Ishikawa (cell line): ENCODE results near the gene RER1.

Experiments
- CEBPB ChIP-seq: IDR thresholded peaks from 2 replicates; pipeline ENCODE4 v1.6.1; 2012
- CREB1 ChIP-seq: IDR thresholded peaks from 2 replicates; pipeline ENCODE4 v1.6.1; 2012; ENCODE audit warnings: low read depth
- EGR1 ChIP-seq: IDR thresholded peaks from 2 replicates; pipeline ENCODE4 v1.6.1; 2012
- EP300 ChIP-seq: IDR thresholded peaks from 2 replicates; pipeline ENCODE4 v1.6.1; 2012; ENCODE audit warnings: borderline replicate concordance
- FOXM1 ChIP-seq: IDR thresholded peaks from 2 replicates; pipeline ENCODE4 v1.6.1; 2012; ENCODE audit warnings: low read depth, borderline replicate concordance
- NFIC ChIP-seq: IDR thresholded peaks from 2 replicates; pipeline ENCODE4 v1.6.1; 2012
- RAD21 ChIP-seq: IDR thresholded peaks from 2 replicates; pipeline ENCODE4 v1.6.1; 2012; ENCODE audit warnings: low read depth
- TAF1 ChIP-seq: IDR thresholded peaks from 2 replicates; pipeline ENCODE4 v1.6.1; 2012; ENCODE audit warnings: low read depth, mild to moderate bottlenecking
- TCF12 ChIP-seq: IDR thresholded peaks from 2 replicates; pipeline ENCODE4 v1.6.1; 2012; ENCODE audit warnings: low read depth
- TEAD4 ChIP-seq: IDR thresholded peaks from 2 replicates; pipeline ENCODE4 v1.6.1; 2012
- YY1 ChIP-seq: IDR thresholded peaks from 2 replicates; pipeline ENCODE4 v1.6.1; 2012; ENCODE audit warnings: low read depth
- ZBTB7A ChIP-seq: IDR thresholded peaks from 2 replicates; pipeline ENCODE4 v1.6.1; 2012; ENCODE audit warnings: low read depth
- TF ChIP-seq, protein P1 (sequence below): IDR thresholded peaks from 2 replicates; pipeline ENCODE4 v1.6.1; 2012
- TF ChIP-seq, protein P2 (sequence below): IDR thresholded peaks from 2 replicates; pipeline ENCODE4 v1.6.1; 2012
- TF ChIP-seq, protein P3 (sequence below): IDR thresholded peaks from 2 replicates; pipeline ENCODE4 v1.6.1; 2012; ENCODE audit warnings: low read depth, mild to moderate bottlenecking

The RER1 gene

DNA sequence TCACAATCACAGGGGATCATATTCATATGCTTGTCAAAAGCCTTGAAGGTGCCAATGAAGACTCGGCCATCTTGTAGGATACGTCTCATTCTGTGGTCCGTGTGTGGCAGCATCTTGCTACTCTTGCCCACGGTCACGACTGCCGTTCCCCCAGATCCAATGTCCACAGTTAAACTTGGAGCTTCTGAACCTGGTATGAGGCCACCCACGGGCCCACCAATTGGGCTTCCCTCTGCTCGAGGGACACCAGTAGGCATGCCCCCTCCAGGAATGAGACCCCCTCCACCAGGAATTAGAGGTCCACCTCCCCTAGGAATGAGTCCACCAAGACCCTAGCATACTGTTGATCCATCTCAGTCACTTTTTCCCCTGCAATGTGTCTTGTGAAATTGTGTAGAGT is 39.9 kb upstream of the RER1 start:
- TF ChIP-seq, protein P1, sequence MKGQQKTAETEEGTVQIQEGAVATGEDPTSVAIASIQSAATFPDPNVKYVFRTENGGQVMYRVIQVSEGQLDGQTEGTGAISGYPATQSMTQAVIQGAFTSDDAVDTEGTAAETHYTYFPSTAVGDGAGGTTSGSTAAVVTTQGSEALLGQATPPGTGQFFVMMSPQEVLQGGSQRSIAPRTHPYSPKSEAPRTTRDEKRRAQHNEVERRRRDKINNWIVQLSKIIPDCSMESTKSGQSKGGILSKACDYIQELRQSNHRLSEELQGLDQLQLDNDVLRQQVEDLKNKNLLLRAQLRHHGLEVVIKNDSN: no peak
- TF ChIP-seq TCF12 (no peak), RAD21 (no peak), CREB1 (no peak)

DNA sequence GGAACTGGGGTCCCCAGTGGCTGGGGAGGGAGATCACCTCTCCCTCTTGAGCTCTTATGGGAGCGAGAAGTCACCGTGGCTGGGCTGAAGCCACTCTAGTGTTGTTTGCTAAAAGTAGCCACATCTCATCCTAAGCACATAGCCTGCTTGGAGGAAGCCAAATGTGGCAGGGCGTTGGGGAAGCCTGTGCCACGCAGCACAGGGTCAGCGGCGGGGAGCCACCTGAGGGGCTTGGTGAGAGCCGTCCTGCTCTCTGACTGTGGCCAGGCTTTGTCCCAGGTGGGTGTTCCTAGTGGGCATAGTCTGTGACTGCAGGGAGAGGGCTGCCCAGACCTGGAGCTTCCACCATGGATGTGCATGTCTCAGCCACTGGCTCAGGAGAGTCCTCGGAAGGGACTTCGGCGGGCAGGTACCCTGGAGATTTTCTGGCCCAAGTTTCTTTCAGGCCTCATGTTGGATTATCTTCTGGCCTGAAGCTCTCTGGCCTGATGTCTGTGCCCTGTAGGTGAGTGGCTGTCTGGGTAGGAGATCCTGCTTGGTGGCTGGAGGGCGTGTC is 39.2 kb upstream of the RER1 start:
- TF ChIP-seq TAF1: no peak
- TF ChIP-seq NFIC: no peak
- TF ChIP-seq, protein P1: no peak
- TF ChIP-seq, protein P2, sequence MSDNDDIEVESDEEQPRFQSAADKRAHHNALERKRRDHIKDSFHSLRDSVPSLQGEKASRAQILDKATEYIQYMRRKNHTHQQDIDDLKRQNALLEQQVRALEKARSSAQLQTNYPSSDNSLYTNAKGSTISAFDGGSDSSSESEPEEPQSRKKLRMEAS: no peak
- TF ChIP-seq ZBTB7A: no peak

DNA sequence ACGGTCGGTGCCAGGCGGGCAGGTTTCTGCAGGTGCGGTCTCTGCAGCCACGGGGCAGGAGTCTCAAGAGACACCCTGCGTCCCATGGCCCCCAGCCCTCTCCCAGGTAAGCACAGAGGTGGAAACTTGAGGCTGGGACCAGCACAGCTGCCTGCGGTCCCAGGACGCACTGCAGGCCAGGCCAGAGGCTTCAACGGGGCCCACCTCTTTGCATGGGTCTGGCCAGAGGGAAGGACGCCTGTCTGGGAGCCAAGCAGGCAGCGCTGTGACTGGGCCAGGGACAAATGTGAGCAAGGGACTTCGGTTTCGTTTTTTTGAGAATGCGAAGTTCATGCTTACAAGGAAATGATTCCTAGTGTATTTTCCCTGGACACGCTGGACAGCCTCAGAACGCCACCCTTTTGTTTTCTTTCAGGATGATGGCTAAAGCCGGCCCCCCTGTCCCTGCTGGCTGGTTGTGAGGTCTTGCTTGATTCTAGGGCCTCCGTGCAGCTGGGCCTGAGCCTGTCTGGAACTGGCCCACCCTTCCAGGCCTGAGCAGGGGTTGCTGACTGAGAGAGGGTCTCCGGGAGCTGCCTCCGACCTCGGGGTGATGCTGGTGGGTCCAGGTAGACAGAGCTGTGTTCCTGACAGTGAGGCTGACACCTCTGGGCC is 38.6 kb upstream of the RER1 start:
- TF ChIP-seq CEBPB (no peak), TAF1 (no peak), FOXM1 (no peak), NFIC (no peak), YY1 (no peak), EP300 (no peak), EGR1 (no peak), ZBTB7A (no peak), TEAD4 (no peak)
- TF ChIP-seq, protein P2: no peak
- TF ChIP-seq, protein P1: no peak

DNA sequence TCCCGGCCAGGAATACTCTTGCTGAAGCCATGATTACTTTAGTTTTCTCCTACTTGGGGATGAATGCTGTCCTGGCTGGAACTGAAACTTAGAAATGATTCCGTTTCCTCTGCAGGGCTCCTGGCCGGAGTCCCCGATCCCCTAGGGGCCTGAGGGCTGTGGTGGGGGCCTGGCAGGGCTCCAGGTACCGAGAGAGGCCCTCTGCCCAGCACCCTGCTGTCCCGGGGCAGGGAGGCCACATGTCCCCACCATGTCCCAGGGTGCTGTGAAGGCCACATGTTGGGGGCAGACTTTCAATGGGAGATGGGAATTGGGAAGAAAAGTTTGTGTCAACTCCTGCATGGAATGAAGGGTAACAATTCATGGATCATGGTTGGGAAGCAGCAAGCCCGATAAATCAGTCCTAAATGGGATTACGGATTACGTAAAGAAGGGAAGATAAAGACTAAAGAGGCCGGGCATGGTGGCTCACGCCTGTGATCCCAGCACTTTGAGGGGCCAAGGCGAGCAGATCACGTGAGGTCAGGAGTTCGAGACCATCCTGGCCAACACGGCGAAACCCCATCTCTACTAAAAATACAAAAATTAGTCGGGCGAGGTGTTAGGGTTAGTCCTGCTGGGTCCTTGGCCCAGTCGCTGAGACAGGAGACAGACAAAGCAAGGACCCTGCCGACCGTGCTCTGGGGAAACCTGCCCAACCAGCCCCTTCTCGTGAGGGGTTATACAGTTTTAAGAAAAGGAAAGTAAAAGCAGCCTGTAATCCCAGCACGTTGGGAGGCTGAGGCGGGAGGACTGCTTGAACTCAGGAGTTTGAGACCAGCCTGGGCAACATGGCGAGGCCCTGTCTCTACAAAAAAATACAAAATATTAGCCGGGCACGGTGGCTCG is 37.8 kb upstream of the RER1 start:
- TF ChIP-seq EP300 (no peak), RAD21 (no peak), CEBPB (no peak), ZBTB7A (no peak), FOXM1 (no peak), EGR1 (no peak), TEAD4 (no peak), TAF1 (no peak), NFIC (no peak), YY1 (no peak), TCF12 (no peak)
- TF ChIP-seq, protein P1: no peak
- TF ChIP-seq, protein P3, sequence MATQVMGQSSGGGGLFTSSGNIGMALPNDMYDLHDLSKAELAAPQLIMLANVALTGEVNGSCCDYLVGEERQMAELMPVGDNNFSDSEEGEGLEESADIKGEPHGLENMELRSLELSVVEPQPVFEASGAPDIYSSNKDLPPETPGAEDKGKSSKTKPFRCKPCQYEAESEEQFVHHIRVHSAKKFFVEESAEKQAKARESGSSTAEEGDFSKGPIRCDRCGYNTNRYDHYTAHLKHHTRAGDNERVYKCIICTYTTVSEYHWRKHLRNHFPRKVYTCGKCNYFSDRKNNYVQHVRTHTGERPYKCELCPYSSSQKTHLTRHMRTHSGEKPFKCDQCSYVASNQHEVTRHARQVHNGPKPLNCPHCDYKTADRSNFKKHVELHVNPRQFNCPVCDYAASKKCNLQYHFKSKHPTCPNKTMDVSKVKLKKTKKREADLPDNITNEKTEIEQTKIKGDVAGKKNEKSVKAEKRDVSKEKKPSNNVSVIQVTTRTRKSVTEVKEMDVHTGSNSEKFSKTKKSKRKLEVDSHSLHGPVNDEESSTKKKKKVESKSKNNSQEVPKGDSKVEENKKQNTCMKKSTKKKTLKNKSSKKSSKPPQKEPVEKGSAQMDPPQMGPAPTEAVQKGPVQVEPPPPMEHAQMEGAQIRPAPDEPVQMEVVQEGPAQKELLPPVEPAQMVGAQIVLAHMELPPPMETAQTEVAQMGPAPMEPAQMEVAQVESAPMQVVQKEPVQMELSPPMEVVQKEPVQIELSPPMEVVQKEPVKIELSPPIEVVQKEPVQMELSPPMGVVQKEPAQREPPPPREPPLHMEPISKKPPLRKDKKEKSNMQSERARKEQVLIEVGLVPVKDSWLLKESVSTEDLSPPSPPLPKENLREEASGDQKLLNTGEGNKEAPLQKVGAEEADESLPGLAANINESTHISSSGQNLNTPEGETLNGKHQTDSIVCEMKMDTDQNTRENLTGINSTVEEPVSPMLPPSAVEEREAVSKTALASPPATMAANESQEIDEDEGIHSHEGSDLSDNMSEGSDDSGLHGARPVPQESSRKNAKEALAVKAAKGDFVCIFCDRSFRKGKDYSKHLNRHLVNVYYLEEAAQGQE: no peak

DNA sequence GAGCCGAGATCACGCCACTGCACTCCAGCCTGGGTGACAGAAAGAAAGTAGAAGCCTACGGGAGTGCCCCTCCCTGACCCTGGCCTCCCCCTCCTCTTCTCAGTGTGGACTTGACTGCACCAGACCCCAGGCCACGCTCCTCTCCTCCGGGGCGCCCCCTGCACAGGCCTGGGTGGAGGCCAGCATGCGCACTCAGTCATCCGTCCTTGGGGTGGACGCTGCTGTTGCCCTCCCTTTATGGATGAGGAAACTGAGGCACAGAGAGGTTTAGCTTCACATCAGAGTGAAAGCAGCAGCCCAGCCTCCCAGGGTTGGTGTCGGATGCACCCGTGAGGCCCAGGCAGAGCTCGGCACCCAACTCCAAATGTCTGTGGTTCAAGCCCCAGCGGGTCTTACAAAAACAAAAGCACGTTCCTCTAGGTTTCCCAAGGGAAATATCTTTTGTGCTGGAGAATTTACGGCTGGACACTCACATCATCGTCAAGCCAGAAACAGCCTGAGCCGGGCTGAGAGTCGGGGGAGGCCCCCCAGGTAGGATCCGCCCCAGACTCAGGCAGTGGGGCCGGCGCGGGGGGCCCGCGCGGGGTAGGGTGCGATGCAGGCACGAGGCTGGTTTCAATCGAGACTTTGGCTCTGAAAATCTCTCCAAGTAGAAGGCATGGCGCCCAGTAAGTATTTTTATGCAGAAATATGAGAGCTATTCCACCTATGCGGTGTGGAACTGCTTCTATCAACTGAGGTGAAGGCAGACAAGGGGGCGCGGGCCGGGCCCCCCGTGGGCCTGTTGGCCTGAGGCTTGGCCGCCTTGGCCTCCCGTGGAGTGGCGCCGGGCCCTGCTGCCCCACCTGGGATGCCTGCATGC is 36.9 kb upstream of the RER1 start:
- TF ChIP-seq EGR1 (no peak), TEAD4 (0 out of 2 replicates have a peak, but pooled peaks have one; percentile 4)
